GM23338 (cell line): ENCODE results near the gene STK24. TPM values are rescaled to one million over a fixed set of nuclear protein-coding genes. Genes with fewer than 3 reads are reported as not detected.

ENCODE experiments used
- ATAC-seq: fragments of 200-7000 bp; cut with Tn5 transposase; 3 replicates; pipeline ENCODE4 v1.9.1; 2020
- DNase-seq: peaks from one replicate; pipeline ENCODE4 v3.0.0-alpha.2; 2015; ENCODE audit warnings: low spot score
- H2AFZ ChIP-seq: fragments of 200-600 bp; sonication (generic); 2 replicates; pipeline ENCODE4 v1.8.0; 2016; ENCODE audit warnings: antibody characterized with exemption, mild to moderate bottlenecking, moderate library complexity
- H3F3A ChIP-seq: fragments of 200-600 bp; sonication (generic); replicated peaks from 2 replicates; pipeline ENCODE4 v1.8.0; 2017; ENCODE audit warnings: antibody characterized with exemption, mixed run types, low read depth
- H3K27ac ChIP-seq: fragments of 200-600 bp; sonication (generic); 2 replicates; pipeline ENCODE4 v1.6.1; 2016; ENCODE audit warnings: low read depth
- H3K27me3 ChIP-seq: fragments of 200-600 bp; sonication (generic); 2 replicates; pipeline ENCODE4 v1.8.0; 2016; ENCODE audit warnings: mild to moderate bottlenecking, mixed run types, moderate library complexity; ENCODE audit not compliant: insufficient read depth
- H3K36me3 ChIP-seq: fragments of 200-600 bp; sonication (generic); 2 replicates; pipeline ENCODE4 v1.8.0; 2016; ENCODE audit warnings: mild to moderate bottlenecking; ENCODE audit not compliant: insufficient read depth
- H3K4me1 ChIP-seq: fragments of 200-600 bp; sonication (generic); 2 replicates; pipeline ENCODE4 v1.8.0; 2016; ENCODE audit warnings: mild to moderate bottlenecking, moderate library complexity; ENCODE audit not compliant: insufficient read depth
- H3K4me2 ChIP-seq: fragments of 200-600 bp; sonication (generic); 2 replicates; pipeline ENCODE4 v1.7.1; 2017; ENCODE audit warnings: mixed run types
- H3K4me3 ChIP-seq: fragments of 200-600 bp; sonication (generic); 2 replicates; pipeline ENCODE4 v1.6.1; 2016; ENCODE audit warnings: mixed run types
- H3K79me2 ChIP-seq: fragments of 200-600 bp; sonication (generic); replicated peaks from 2 replicates; pipeline ENCODE4 v1.8.0; 2017; ENCODE audit warnings: mild to moderate bottlenecking; ENCODE audit not compliant: insufficient read depth
- H3K9me2 ChIP-seq: fragments of 200-600 bp; sonication (generic); 2 replicates; pipeline ENCODE4 v1.8.0; 2017; ENCODE audit not compliant: insufficient read depth
- H4K20me1 ChIP-seq: fragments of 200-600 bp; sonication (generic); replicated peaks from 2 replicates; pipeline ENCODE4 v1.8.0; 2017; ENCODE audit warnings: mild to moderate bottlenecking; ENCODE audit not compliant: insufficient read depth
- H3K27ac Mint-ChIP-seq: 2 replicates; pipeline ENCODE4 v1.8.0; 2020; ENCODE audit warnings: inconsistent platforms, mild to moderate bottlenecking, moderate library complexity, mixed read lengths
- H3K27me3 Mint-ChIP-seq: 3 replicates; pipeline ENCODE4 v1.8.0; 2022; ENCODE audit warnings: low read depth, mild to moderate bottlenecking, moderate library complexity, mixed read lengths, inconsistent platforms; ENCODE audit not compliant: insufficient read depth, poor library complexity
- H3K36me3 Mint-ChIP-seq: 3 replicates; pipeline ENCODE4 v1.8.0; 2021; ENCODE audit warnings: low read depth, mild to moderate bottlenecking, inconsistent platforms, moderate library complexity, mixed read lengths
- H3K4me1 Mint-ChIP-seq: 3 replicates; pipeline ENCODE4 v1.8.0; 2020; ENCODE audit warnings: mild to moderate bottlenecking, inconsistent platforms, mixed read lengths
- H3K4me3 Mint-ChIP-seq: 3 replicates; pipeline ENCODE4 v1.8.0; 2021; ENCODE audit warnings: moderate library complexity, mild to moderate bottlenecking, inconsistent platforms, mixed read lengths
- H3K9me3 Mint-ChIP-seq: 3 replicates; pipeline ENCODE4 v1.8.0; 2020; ENCODE audit warnings: moderate library complexity, mild to moderate bottlenecking, inconsistent platforms, mixed read lengths
- CREB1 ChIP-seq: fragments of 250-450 bp; sonication (Bioruptor Pico); IDR thresholded peaks from 2 replicates; pipeline ENCODE4 v1.5.0; 2020; ENCODE audit warnings: low read depth, mild to moderate bottlenecking, moderate library complexity
- CTCF ChIP-seq, 2 experiments: fragments of 200-600 bp in 1 of 2; sonication (generic) in 1 of 2; conservative IDR thresholded peaks; 2 replicates each; pipeline versions ENCODE4 v1.5.1 to v1.6.1; 2016 to 2017; ENCODE audit warnings: antibody characterized with exemption in 2 of 2, low read depth in 2 of 2, mild to moderate bottlenecking in 2 of 2, moderate library complexity in 1 of 2
- ETS1 ChIP-seq: IDR thresholded peaks from 2 replicates; pipeline ENCODE4 v1.6.1; 2016; ENCODE audit warnings: antibody characterized with exemption
- EZH2 ChIP-seq: fragments of 200-600 bp; sonication (generic); IDR thresholded peaks from one replicate; pipeline ENCODE4 v1.8.0; 2017; ENCODE audit warnings: antibody characterized with exemption, mild to moderate bottlenecking, low read depth; ENCODE audit not compliant: unreplicated experiment
- EZH2phosphoT487 ChIP-seq: fragments of 200-600 bp; sonication (generic); IDR thresholded peaks from one replicate; pipeline ENCODE4 v1.8.1; 2018; ENCODE audit warnings: antibody characterized with exemption; ENCODE audit not compliant: unreplicated experiment
- JUNB ChIP-seq: IDR thresholded peaks from one replicate; pipeline ENCODE4 v1.6.1; 2016; ENCODE audit warnings: antibody characterized with exemption; ENCODE audit not compliant: unreplicated experiment
- NANOG ChIP-seq: IDR thresholded peaks from 2 replicates; pipeline ENCODE4 v1.6.1; 2016; ENCODE audit warnings: antibody characterized with exemption, borderline replicate concordance
- POLR2AphosphoS5 ChIP-seq: IDR thresholded peaks from 2 replicates; pipeline ENCODE4 v1.6.1; 2016; ENCODE audit warnings: antibody characterized with exemption, low read depth
- REST ChIP-seq: IDR thresholded peaks from one replicate; pipeline ENCODE4 v1.6.1; 2018; ENCODE audit warnings: antibody characterized with exemption; ENCODE audit not compliant: unreplicated experiment
- STAT1 ChIP-seq: IDR thresholded peaks from one replicate; pipeline ENCODE4 v1.6.1; 2016; ENCODE audit warnings: antibody characterized with exemption; ENCODE audit not compliant: unreplicated experiment
- ZNF114 ChIP-seq: fragments of 250-450 bp; sonication (Bioruptor Pico); IDR thresholded peaks from 2 replicates; pipeline ENCODE4 v1.5.0; 2020; ENCODE audit warnings: mild to moderate bottlenecking, moderate library complexity
- ZNF331 ChIP-seq: fragments of 250-450 bp; sonication (Bioruptor Pico); IDR thresholded peaks from 2 replicates; pipeline ENCODE4 v1.5.0; 2020; ENCODE audit warnings: low read depth, mild to moderate bottlenecking, moderate library complexity
- ZNF462 ChIP-seq: fragments of 250-450 bp; sonication (Bioruptor Pico); IDR thresholded peaks from 2 replicates; pipeline ENCODE4 v1.5.0; 2020; ENCODE audit warnings: mild to moderate bottlenecking, moderate library complexity
- polyA plus RNA-seq: library from polyadenylated mRNA; unstranded; fragments of >200 nt; fragmentation: Nextera tagmentation; extraction: Ambion mirVana; gene quantifications from 2 replicates; pipeline ENCODE4 v1.2.1, GENCODE V29; 2016
- total RNA-seq: library from RNA; depleted of rRNA; stranded (reverse); fragments of >200 nt; shearing (Covaris generic); gene quantifications from 2 replicates; pipeline ENCODE4 v1.2.3, GENCODE V29; 2014

STK24 gene
- total and polyA plus RNA-seq, 2 experiments from 2014 or later: 56.5 to 144 TPM

- DNase-seq (no peak), ATAC-seq (no peak)
- H3K4me3 ChIP-seq: no peak overlapping the region
- Mint-ChIP-seq H3K9me3 (no peaks in the 10 kb centered on the region), H3K4me3 (no peak overlapping the region), H3K27ac (no peak overlapping the region), H3K27me3 (peaks cover 4% of the 10 kb centered on the region), H3K4me1 (peaks cover 8% of the 10 kb centered on the region), H3K36me3 (peaks cover 9% of the 10 kb centered on the region)
- no peak overlapping the region for H2AFZ ChIP-seq
- H3K4me1 ChIP-seq: peaks cover 5% of the 10 kb centered on the region; the same call in 1 of the 2 replicates
- no peak overlapping the region for H3K4me2 ChIP-seq
- H3K27ac ChIP-seq: no peak overlapping the region
- TF ChIP-seq ZNF331 (CRISPR knock-in tag) (no peak), JUNB (no peak), NANOG (no peak), ZNF114 (CRISPR knock-in tag) (no peak), CREB1 (no peak), POLR2AphosphoS5 (no peak), EZH2 (no peak), ETS1 (no peak), CTCF (conservative IDR thresholded peaks at IDR 0.05; ENCODE audit: low read depth in 2 of 2) (no peak), STAT1 (no peak), REST (no peak), EZH2phosphoT487 (no peak), ZNF462 (CRISPR knock-in tag) (no peak)
- H4K20me1 ChIP-seq: no peaks in the 10 kb centered on the region; the same call in 1 of the 2 replicates
- no peaks in the 10 kb centered on the region for H3K79me2 ChIP-seq
- no peaks in the 10 kb centered on the region for H3K27me3 ChIP-seq
- no peaks in the 10 kb centered on the region for H3K9me2 ChIP-seq
- no peaks in the 10 kb centered on the region for H3F3A ChIP-seq
- no peaks in the 10 kb centered on the region; the same call in 1 of the 2 replicates for H3K36me3 ChIP-seq
Measured at GRCh38 chr13:98409281-98409680, 167.6 kb downstream of the STK24 start.
